ENCODE data around the gene PAOX.

PAOX gene

DNA sequence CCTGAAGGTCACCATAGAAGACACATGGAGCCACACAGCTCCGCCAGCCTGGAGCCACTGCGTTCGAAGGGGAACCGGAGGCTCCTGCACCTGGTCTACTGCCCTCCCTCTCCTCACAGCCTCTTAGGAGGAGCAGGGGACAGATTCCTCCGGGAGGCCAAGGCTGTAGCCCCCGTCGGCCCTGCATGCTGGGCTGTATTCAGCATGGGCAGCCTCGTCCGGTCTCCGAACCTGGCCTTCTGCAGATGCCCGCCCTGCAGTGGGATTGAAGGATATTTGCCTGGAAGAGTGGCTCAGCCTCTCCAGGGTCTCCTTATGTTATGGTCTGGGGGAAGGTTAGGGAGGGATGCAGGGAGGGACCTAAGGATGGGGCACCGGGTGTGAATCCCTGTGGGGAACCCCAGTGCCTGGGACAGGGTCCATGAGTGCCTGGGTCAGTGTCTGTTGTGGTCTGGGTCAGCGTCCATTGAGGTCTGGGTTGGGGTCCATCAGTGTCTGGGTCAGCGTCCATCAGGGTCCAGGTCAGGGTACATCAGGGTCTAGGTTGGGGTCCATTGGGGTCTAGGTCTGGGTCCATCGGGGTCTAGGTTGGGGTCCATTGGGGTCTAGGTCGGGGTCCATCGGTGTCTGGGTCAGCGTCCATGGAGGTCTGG, 61.7 kb downstream of the PAOX start:
- no peak for DNase-seq

All from amniotic stem cell (primary cell).